Skin epidermis (tissue), 12 donors: ENCODE results near the gene KRTAP12-2.

Experiments
- H3K27ac ChIP-seq, 21 experiments: fragments of 200-600 bp; sonication (generic) in 11 of 21; one replicate each; pipeline ENCODE4 v1.5.0; 2020; ENCODE audit warnings: mild to moderate bottlenecking in 3 of 21, inconsistent platforms in 2 of 21, moderate library complexity in 2 of 21
- H3K4me3 ChIP-seq, 7 experiments: fragments of 200-600 bp; sonication (generic) in 2 of 7; one replicate each; pipeline ENCODE4 v1.5.0; 2020; ENCODE audit warnings: inconsistent platforms in 2 of 7, mild to moderate bottlenecking in 2 of 7, moderate library complexity in 1 of 7

Gene KRTAP12-2, protein sequence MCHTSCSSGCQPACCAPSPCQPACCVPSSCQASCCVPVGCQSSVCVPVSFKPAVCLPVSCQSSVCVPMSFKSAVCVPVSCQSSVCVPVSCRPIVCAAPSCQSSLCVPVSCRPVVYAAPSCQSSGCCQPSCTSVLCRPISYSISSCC

DNA sequence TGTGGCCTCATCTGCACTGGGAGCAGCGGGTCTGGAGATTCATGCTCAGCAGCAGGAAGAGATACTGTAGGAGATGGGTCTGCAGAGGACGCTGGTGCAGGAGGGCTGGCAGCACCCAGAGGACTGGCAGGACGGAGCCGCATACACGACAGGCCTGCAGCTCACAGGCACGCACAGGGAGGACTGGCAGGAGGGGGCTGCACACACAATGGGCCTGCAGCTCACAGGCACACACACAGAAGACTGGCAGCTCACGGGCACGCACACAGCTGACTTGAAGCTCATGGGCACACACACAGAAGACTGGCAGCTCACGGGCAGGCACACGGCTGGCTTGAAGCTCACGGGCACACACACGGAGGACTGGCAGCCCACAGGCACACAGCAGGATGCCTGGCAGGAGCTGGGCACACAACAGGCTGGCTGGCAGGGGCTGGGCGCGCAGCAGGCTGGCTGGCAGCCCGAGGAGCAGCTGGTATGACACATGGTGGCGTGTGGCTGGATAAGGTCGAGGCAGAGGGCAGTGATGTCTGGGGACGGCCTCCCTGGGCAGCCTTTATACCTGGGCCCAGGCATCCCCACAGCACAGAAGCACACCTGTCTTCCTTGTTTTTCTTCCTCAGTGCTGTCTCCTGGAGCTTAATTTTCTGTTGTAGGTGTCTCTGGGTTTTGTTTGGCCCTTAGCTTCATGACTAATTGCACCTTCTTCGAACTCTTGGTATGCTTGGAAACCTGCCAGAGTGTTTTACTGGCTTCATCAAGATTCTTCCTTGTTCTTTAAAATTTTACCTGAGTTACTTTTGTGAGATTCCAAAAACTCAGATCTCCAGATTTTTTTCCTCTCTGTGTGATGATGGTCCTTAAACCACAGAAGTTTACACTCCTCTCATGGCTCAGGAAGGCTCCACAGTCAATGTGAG is at the start of gene KRTAP12-2:
KRTAP12-2 (minus strand) TSS at position 527 of the 920 bp plus-strand sequence; CDS start at position 486, 41 bp downstream.
- Histone ChIP-seq H3K4me3 (no peak within 1 kb of the TSS), H3K27ac (no peak within 1 kb of the TSS)

DNA sequence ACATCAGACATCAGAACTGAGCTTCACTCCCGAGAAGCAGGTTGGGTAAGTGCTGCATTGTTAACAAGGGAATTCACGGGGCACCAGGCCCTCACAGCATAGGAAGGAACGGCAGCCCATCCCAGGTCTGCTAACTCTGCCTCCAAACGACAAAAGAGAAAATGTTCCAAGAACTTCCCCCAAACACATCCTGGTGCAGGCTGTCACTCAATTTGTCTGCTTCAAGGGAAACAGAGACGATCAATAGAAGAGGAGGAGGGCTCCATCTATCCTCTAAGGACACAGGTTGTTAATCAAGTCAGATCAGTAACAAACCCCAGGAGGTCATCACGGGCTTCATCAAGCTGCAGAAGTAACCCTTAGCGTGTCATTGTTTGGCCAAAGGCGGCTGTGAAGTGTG is 48.2 kb upstream of the KRTAP12-2 start:
- Histone ChIP-seq H3K4me3 (no peak overlapping the region), H3K27ac (no peak overlapping the region)

DNA sequence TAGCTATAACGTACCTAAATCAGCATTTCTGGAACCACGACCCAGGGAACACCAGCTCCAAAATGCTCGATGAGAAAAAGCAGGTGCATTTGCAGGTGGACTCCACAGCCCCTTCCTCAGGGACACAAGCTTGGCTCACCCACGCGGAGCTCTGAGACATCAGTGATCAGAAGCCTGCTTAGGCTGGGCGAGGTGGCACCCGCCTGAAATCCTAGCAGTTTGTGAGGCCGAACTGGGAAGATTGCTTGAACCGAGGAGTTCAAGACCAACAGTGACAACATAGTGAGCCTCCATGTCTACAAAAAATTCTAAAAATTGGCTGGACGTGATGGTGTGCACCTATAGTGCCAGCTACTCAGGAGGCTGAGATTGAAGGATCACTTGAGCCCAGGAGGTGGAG is 47.1 kb upstream of the KRTAP12-2 start:
- Histone ChIP-seq H3K4me3 (no peak overlapping the region), H3K27ac (no peak overlapping the region)

DNA sequence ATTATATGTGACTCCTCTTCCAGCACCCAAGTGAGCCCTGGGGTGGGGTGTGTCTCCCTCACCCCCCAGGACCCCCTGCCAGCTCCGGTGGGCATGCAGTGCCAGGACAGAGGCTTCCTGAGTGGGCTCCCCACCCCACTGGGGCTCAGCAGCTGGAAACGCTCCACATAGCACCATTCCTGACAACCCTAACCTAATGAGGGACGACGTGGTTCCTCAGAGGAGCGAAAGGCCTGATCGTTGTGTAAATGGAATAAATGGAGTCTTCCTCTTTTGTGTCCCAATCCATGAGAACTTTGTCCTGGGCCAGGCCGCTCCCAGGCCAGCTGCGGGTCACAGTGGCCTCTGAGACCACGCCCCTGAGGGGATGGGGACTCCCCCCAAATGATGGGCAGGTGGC is 46.4 kb upstream of the KRTAP12-2 start:
- no peak overlapping the region for H3K4me3 ChIP-seq
- H3K27ac ChIP-seq, result no peak overlapping the region

DNA sequence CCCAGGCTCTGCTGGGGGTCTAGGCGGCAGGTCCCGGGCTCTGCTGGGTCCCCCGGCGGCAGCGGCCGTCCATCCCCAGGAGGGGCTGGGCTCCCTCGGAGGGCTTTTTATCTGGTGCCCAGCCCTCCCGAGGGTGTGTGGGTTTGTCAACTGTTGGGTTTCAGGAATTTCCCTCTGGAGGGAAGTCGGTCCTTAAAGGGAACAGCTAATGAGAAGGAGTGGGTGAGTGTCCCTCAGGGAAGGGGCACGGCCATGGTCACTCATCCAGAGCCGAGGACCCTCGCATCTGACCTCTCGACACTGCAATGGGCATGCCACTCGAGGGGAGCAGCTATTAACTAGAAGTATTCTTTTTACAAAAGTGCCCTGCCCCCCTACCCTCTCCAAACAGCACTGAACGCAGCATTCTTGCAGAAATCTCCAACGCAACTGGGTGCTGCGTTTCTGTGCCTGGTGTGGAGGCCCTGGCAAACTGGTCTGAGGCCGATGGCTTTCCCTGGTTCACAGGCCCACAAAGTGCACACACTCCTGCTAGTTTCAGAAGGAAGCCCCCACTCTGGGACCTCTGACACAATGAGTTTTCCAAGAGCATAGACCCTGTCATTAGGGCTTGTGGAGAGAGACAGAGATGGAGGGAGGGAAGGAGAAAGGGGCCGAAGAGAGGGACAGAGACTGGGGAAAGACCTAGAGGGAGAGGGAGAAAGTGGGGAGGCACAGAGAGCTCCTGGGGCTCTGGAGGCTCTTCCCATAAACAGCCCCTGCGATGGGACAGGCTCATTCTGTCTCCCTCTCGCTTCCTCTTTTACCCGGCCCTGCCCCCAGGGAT is 45.7 kb upstream of the KRTAP12-2 start:
- Histone ChIP-seq H3K27ac (no peak overlapping the region), H3K4me3 (no peak overlapping the region)

DNA sequence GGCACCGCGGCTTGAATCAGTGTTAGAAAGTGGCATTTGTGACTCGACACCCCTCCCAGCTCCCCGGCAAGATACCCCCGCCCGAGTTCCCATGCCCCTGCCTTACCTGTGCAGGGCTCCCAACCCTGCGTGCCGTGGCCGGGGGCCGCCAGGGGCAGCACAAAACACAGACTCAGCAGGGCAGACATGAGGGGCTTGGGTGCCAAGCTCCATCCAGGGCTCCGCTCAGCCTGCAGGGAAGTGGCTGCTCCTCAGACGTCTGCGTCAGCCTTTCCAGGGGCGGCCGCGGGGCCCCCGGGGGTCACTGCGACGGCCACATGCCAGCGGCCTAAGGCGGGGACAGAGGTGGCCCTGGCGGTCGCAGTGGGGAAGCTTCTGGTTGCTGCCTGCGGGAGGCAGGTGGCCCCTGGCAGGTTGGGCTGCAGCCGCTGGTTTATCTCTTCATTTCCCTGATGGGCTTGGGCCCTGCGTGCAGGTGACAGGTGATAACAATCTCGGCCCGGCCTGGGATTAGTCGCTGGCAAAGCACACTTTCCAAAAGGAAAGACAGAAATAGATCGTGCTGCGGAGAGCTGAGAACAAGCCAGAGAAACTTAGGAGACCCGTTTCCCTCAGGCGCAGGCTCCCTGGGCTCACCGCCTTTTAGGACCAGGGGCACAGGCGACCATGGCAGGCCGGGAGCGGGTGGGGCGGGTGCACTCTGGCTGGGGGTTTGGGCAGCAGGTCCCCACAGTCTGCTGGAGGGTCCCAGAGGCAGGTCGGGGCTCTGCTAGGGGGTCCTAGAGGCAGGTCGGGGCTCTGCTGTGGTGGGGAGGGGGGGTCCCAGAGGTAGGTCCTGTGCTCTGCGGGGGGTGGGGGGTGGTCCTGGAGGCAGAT is 44.8 kb upstream of the KRTAP12-2 start, which contains the start of gene TSPEAR:
TSPEAR (minus strand) TSS at position 246 of the 876 bp plus-strand sequence; CDS start at position 188, 58 bp downstream.
- Histone ChIP-seq H3K27ac (no peak within 1 kb of the TSS), H3K4me3 (peak within 1 kb of the TSS in 1 of 7 experiments; percentile 17)

DNA sequence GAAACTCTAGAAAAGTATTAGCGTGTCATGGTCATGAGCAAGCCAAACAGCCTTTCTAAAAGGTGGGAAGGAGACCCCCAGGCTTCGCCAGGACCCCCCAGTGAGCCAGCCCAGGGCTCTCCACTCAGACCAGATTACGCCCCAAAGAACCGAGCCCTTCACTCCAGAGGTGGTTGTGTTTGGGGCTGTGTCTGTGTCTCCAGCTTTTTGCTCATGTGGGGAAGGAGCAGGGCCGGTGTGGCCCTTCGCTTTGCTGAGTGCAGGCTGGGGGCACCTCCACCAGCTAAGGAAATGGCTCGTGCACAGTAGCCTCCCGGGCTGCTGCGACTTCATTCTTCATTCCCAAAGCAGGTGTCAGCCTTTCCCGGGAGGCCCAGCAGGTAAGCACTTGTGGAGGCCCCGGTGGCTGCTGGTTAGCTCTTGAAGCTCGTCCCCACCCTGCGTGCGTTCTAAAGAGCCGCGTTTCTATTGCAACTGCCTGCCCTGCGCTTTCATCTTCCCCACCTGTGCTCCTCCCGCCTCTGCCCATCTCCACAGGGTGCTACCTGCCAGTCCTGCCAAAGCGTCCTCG is 44.1 kb upstream of the KRTAP12-2 start:
- Histone ChIP-seq H3K27ac (no peak overlapping the region), H3K4me3 (peak overlapping the region in 1 of 7 experiments; percentile 17)

DNA sequence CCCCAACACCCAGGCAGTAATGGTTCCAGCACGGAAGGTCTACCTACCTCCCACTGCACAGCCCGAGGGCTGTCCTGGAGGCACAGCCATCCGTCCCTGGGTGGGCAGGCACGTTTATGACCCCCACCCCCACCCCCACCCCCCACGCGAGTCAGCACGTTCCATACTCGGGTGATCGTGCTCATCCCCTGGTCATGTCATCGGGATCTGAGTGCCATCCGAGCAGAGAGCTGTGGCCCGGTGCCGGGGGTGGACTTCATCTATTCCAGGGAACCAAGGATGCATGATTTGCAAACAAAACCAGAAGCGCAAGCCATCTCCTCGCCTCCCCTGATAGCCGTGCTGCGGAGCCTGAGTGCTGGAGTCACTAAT is 43.6 kb upstream of the KRTAP12-2 start:
- Histone ChIP-seq H3K27ac (no peak overlapping the region), H3K4me3 (no peak overlapping the region)

DNA sequence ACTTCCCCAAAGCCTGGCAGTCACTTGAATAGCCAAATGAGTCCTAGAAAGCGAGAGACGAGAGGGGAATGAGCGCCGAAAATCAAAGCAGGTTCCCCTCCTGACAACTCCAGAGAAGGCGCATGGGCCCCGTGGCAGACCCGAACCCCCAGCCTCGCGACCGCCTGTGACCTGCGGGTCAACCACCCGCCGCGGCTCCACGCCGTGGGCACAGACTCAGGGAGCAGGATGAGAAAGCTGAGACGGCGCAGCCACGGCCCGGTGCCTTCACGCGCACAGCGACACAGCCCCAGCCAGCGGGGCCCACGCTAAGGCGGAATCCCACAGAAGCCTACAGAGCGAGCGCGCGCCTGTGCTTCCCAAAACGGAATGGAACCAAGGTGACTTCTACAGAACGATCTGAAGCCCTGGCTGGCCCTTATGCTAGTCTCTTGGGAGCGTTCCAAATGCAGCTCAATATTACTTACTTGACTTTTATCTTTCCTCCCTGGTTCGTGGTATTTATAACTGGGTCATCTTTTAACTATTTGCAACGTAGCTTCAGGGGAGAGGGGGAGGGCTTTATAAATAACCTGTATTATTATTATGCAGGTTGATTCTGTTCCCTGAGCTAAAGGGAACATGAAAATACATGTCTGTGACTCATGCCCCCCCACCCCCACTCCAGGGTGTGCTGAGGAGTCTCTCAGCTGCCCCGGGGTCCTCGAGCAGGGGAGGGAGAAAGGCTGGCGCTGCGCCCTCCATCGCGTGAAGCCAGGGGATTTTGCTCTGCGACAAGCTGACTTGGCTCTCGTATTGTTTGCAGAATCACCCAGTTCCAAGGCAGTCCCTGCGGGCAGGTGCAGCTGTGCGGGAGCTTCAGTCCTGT is 42.9 kb upstream of the KRTAP12-2 start:
- peak overlapping the region in 2 of 7 experiments; percentile 14 to 16 for H3K4me3 ChIP-seq
- peak overlapping the region in 5 of 21 experiments; percentile 1 to 22 (median 12) for H3K27ac ChIP-seq

DNA sequence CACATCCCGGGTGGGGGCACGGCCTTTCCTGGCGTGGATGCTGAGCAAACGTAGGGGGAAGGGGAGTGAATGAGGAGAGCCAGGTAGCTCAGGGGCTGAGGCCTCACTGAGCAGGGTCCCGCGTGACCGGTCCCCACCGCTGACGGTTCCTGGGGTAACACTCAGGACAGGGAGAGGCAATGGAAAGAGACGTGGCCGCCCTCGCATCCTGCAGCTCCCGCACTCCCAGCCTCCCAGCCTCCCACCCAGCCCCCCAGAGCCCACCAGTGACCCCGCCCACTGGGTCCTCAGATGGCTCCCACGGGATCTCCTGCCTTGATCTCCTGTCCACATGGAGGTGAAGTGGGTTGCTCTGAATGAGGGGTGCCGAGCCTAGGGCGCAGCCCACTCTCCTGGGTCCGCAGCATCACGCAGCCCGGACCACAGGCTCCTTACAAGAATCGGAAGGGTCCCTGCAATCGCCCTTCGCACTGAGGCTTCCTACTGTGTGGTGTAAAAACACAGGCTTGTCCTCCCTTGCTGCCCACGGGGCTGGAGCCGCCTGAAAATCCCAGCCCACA is 42.2 kb upstream of the KRTAP12-2 start:
- Histone ChIP-seq H3K27ac (peak overlapping the region in 5 of 21 experiments; percentile 1 to 22 (median 12)), H3K4me3 (peak overlapping the region in 2 of 7 experiments; percentile 14 to 16)

DNA sequence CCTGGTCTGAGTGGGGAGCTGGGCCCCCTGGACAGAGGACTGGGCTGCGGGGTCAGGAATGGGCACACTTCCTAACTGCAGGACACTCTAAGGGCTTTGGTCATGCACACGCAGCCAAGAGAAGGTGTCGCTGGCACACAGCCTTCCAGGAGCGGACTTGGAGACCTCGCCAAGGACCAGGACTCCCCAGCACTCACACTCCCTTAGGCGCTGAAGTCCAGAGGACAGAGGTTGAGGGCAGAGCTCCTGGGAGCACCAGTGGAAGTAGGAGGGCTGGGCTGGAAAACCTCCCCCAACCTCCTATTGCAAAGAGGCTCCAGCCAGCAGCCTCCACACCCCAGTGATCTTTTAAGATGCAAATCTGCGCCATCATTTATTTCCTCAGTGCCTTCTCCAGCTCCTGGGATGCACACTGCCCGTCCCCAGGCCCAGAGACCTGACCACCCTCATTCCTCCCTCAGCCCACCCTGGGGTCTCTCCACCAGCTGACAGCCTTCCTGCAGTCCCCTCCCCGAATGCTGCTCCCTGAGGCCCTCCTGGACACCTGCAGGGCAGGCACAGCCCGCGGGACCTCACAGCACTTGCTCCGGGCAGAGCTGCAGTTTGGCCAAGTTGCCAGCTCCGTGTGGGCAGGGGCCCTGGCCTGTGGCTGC is 41.6 kb upstream of the KRTAP12-2 start:
- Histone ChIP-seq H3K27ac (no peak overlapping the region), H3K4me3 (no peak overlapping the region)

DNA sequence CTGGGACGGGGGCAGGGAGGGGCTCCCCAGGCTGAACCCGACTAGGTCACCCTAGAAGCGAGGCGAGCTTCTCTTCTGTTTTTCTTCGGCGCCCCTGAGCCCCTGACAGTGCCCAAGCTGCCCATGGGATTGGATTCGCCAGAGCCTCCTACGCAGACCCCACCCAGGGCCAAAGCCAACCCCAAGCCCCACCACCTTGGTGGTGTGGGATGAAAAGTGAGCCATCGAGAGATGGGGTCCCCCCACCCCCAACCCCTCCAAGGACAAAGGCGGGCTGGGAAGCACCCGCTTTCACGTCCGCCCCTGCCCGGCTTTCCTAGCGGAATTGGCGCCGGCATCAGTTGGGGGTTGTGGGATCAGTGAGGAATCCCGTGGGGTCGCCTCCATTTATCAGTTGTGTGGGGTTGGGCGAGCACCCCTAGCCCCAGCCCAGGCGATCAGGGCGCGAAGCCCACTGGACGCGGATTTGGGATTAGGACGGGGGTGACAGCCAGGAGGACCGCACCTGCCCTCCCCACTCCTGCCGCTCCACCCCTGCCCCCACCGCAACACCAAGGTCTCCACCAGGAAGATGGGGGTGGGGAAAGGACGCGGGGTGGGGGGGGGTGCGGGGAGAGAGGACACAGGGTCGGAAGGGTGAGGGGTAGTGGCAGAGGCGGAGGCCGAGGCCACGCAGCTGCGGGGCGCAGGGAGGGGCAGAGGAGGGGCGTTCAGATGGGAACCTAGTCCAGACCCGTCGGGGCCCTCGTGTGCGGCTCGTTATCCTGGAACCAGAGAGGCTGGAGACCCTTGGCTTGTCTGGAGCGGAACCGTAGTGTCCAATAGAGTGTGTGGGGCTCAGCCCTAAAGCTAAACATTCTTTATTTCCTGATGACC is 40.2 kb upstream of the KRTAP12-2 start:
- no peak overlapping the region for H3K27ac ChIP-seq
- H3K4me3 ChIP-seq, result no peak overlapping the region

DNA sequence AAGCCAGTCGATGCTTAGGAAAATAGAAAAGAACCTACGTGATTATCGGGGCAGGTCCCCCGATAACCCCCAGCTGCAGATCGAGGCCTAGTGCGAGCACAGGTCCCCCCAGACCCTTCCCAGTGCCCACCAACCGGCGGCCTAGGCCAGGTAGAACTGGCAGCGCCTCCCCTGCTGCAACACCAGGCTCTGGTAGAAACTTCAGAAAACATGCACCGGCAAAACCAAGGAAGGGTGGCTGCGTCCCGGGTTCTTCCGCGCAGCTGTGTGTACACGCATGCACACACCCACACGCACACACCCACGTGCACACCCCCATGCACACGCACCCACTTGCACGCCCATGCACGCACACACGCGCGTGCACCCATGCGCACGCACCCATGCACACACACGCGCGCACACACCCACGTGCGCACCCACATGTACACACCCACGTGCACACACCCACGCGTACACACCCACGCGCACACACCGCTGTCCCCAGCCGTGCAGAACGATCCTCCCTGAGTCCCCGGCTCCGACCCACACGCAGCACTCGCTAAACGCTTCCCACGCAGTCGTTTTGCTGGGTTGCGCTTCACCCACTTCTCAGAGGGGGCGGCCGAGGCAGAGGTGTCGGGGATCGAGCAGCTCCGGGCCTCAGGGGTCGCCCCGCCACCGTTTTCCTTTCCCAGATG is 39.4 kb upstream of the KRTAP12-2 start:
- Histone ChIP-seq H3K4me3 (no peak overlapping the region), H3K27ac (no peak overlapping the region)

DNA sequence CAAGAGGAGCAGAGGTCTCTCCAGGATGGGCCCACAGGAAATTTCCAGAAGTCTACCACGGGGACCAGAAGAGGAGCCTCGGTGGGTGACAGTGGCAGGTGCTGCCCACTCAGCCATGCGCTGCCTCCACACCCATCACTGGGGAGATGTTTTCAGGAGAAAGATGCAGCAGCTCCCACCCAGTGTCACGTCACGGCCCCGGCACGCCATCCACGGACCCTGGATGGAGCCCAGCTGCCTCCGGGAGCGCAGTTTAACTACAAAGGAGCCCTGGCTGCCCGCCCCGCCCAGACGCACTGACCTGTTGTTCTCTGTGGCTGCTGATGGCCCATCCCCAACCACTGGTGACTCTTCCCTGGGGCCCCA is 37.9 kb upstream of the KRTAP12-2 start:
- Histone ChIP-seq H3K27ac (no peak overlapping the region), H3K4me3 (no peak overlapping the region)

DNA sequence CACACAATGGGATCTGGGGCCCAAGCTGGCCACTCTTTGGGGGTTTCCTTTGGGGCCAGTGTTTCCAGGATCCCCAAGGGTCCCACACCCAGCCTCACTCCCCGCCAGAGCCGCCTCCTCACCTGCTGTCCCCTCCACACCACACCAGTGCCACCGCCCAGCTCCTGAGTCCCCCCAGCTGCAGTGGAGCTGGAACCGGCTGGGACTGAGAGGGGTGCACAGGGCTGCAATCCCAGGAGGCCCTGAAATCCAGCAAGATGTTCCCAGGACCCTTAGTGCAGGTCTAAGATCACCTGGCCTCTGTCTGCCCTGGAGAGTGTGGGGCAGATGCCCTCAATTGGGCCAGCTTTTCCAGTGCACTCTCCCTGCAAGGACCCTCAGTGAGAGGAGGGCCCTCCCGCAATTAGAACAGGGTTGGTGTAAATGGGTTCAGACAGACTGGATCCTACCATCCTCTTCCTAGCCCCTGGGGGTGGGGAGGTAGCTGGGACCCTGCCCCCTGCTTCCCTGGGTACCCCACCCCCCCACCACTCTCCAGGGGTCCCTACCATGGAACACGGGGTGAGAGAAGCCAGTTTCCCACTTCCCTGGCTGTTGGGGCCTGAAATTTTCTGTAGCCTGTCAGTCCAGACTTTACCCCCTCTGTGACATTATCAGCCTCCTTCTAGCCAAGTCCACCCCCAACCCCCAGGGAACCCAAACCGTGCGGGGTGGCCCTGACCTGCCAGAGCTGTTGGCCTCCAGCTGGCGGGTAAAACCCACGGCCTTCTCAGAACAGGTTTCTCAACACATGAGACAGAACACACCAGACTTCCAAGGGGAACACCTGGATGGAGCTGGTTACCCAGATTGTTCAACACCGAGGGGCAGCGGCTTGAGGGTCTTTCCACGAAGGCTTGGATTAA is 37.3 kb upstream of the KRTAP12-2 start:
- Histone ChIP-seq H3K27ac (no peak overlapping the region), H3K4me3 (no peak overlapping the region)
